GM12878 (cell line): ENCODE results near the gene ZNF101. TPM values are rescaled to one million over a fixed set of nuclear protein-coding genes. Genes with fewer than 3 reads are reported as not detected.

Source experiments
- ATAC-seq: fragments of 200-7000 bp; cut with Tn5 transposase; 3 replicates; pipeline ENCODE4 v1.9.1; 2020; ENCODE audit warnings: mild to moderate bottlenecking, moderate library complexity
- BruUV-seq: library from RNA; stranded (reverse); fragments of 400-500 nt; replicated peaks from 2 replicates; lab custom pipeline; 2021; lab: Mats Ljungman, UMichigan
- CTCF ChIA-PET: fragments of 300-600 bp; sonication (Branson Sonifier 250); formaldehyde crosslinking; extraction: SDS; loops from one replicate; lab custom pipeline; 2021; ENCODE audit warnings: inconsistent platforms; lab: Yijun Ruan, JAX
- POLR2A ChIA-PET: fragments of 350-600 bp; formaldehyde crosslinking; extraction: SDS; loops from one replicate; lab custom pipeline; 2021; ENCODE audit warnings: inconsistent platforms; lab: Charles Lee
- RAD21 ChIA-PET: fragments of 300-600 bp; sonication (Branson Sonifier 250); formaldehyde crosslinking; loops from one replicate; lab custom pipeline; 2023; ENCODE audit warnings: antibody characterized with exemption; ENCODE audit not compliant: unreplicated experiment; lab: Charles Lee
- SMC1A ChIA-PET: fragments of 300-600 bp; sonication (Branson Sonifier 250); formaldehyde crosslinking; loops from one replicate; lab custom pipeline; 2023; ENCODE audit not compliant: unreplicated experiment, uncharacterized antibody; lab: Charles Lee
- DNase-seq: peaks from one replicate; pipeline ENCODE4 v3.0.0-alpha.2; 2011; ENCODE audit warnings: low read depth, low spot score
- FAIRE-seq: peaks from 3 replicates; lab custom pipeline; 2011; peaks lifted over from hg19 to GRCh38; lab: Jason Lieb, UNC
- H2AFZ ChIP-seq: 2 replicates; pipeline ENCODE4 v1.6.0; 2011; ENCODE audit warnings: low read depth, low read length, control low read depth; ENCODE audit not compliant: control insufficient read depth
- H3K27ac ChIP-seq: 2 replicates; pipeline ENCODE4 v1.5.1; 2011; ENCODE audit warnings: control low read depth; ENCODE audit not compliant: control insufficient read depth, insufficient read depth
- H3K27me3 ChIP-seq, 2 experiments: replicated peaks in 1 of 2; 2 replicates each; pipeline versions ENCODE4 v1.6.0 to v1.6.1; 2011; ENCODE audit warnings: low read length in 1 of 2; ENCODE audit not compliant: control insufficient read depth in 2 of 2, insufficient read depth in 2 of 2
- H3K36me3 ChIP-seq, 2 experiments: 2 replicates each; pipeline ENCODE4 v1.5.1; 2011; ENCODE audit warnings: low read length in 1 of 2; ENCODE audit not compliant: control insufficient read depth in 2 of 2, insufficient read depth in 2 of 2
- H3K4me1 ChIP-seq: 2 replicates; pipeline ENCODE4 v1.6.1; 2011; ENCODE audit warnings: mild to moderate bottlenecking, low read length, moderate library complexity, mixed read lengths; ENCODE audit not compliant: control insufficient read depth, insufficient read depth
- H3K4me2 ChIP-seq: 2 replicates; pipeline ENCODE4 v1.6.0; 2011; ENCODE audit warnings: control low read depth; ENCODE audit not compliant: control insufficient read depth, insufficient read depth
- H3K4me3 ChIP-seq: fragments of 200-600 bp; sonication (generic); 2 replicates; pipeline ENCODE4 v1.5.1; 2016
- H3K79me2 ChIP-seq: 2 replicates; pipeline ENCODE4 v1.6.0; 2011; ENCODE audit warnings: low read length; ENCODE audit not compliant: control insufficient read depth, insufficient read depth
- H3K9ac ChIP-seq: 2 replicates; pipeline ENCODE4 v1.8.0; 2011; ENCODE audit warnings: low read length, control low read depth, mixed read lengths; ENCODE audit not compliant: control insufficient read depth, insufficient read depth
- H3K9me3 ChIP-seq: replicated peaks from 3 replicates; pipeline ENCODE4 v1.5.1; 2011; ENCODE audit warnings: mild to moderate bottlenecking, low read length; ENCODE audit not compliant: control insufficient read depth, insufficient read depth
- H4K20me1 ChIP-seq: 2 replicates; pipeline ENCODE4 v1.6.0; 2011; ENCODE audit not compliant: control insufficient read depth, insufficient read depth
- BHLHE40 ChIP-seq, 2 experiments: fragments of 450-650 bp in 1 of 2; IDR thresholded peaks; 2 replicates each; pipeline ENCODE4 v1.6.1; 2011 to 2017; ENCODE audit warnings: low read depth in 2 of 2, borderline replicate concordance in 1 of 2, improper control_type of control experiment in 1 of 2, low read length in 1 of 2, mild to moderate bottlenecking in 1 of 2
- BMI1 ChIP-seq: fragments of 450-650 bp; IDR thresholded peaks from 2 replicates; pipeline ENCODE4 v1.6.1; 2016; ENCODE audit warnings: mild to moderate bottlenecking, moderate library complexity, borderline replicate concordance
- HDAC6 ChIP-seq: fragments of 200-600 bp; sonication (generic); IDR thresholded peaks from one replicate; pipeline ENCODE4 v1.8.0; 2017; ENCODE audit warnings: antibody characterized with exemption; ENCODE audit not compliant: unreplicated experiment
- IKZF1 ChIP-seq: fragments of 450-650 bp; conservative IDR thresholded peaks from 2 replicates; pipeline ENCODE4 v1.6.1; 2017; ENCODE audit warnings: antibody characterized with exemption, mild to moderate bottlenecking
- IRF4 ChIP-seq: IDR thresholded peaks from 2 replicates; pipeline ENCODE4 v1.6.1; 2011; ENCODE audit warnings: low read depth, low read length
- MTA3 ChIP-seq: IDR thresholded peaks from 2 replicates; pipeline ENCODE4 v1.6.1; 2012; ENCODE audit warnings: low read length, inconsistent platforms, borderline replicate concordance
- MYB ChIP-seq: fragments of 150-350 bp; IDR thresholded peaks from 2 replicates; pipeline ENCODE4 v1.6.1; 2014; ENCODE audit warnings: mild to moderate bottlenecking, low read depth, low read length, borderline replicate concordance
- RB1 ChIP-seq: fragments of 450-650 bp; formaldehyde crosslinking; IDR thresholded peaks from 2 replicates; pipeline ENCODE4 v1.6.1; 2017; ENCODE audit warnings: mild to moderate bottlenecking, borderline replicate concordance
- SRF ChIP-seq, 2 experiments: IDR thresholded peaks; 2 replicates each; pipeline ENCODE4 v1.6.1; 2011; ENCODE audit warnings: low read depth in 2 of 2, low read length in 2 of 2, mild to moderate bottlenecking in 1 of 2, moderate library complexity in 1 of 2
- TBL1XR1 ChIP-seq: IDR thresholded peaks from 2 replicates; pipeline ENCODE4 v1.6.1; 2012; ENCODE audit warnings: low read depth, low read length, improper control_type of control experiment
- ZSCAN29 ChIP-seq: fragments of 450-650 bp; IDR thresholded peaks from 2 replicates; pipeline ENCODE4 v1.6.1; 2017; ENCODE audit warnings: mild to moderate bottlenecking, moderate library complexity
- WGBS: methylation state at CpG from one replicate; pipeline ENCODE4 v1.1.6; 2016; ENCODE audit warnings: low lambda C conversion rate; ENCODE audit not compliant: insufficient replicate concordance, insufficient coverage; ENCODE audit errors: missing lambda C conversion rate; 5-methylcytosine and 5-hydroxymethylcytosine counted together
- in situ Hi-C: fragments of 300-500 bp; cut with MboI; formaldehyde crosslinking; loops from 9 replicates; pipeline ENCODE4 v1.14.3; 2018; ENCODE audit warnings: mixed read lengths
- intact Hi-C: fragments of 100-400 bp; cut with micrococcal nuclease; formaldehyde crosslinking; loops from one replicate; pipeline ENCODE4 v1.14.2; 2022; ENCODE audit not compliant: unreplicated experiment
- polyA plus RNA-seq, 11 experiments: library from polyadenylated mRNA; depleted of rRNA in 4 of 11; unstranded in 6 of 11; stranded (reverse) in 5 of 11; fragments of >200 nt; fragmentation: Nextera tagmentation in 4 of 11; fragmentation: Illumina TruSeq in 1 of 11; extraction: Ambion mirVana in 4 of 11; extraction: Trizol in 1 of 11; gene quantifications; 1 replicate in 1 of 11; 2 replicates in 10 of 11; pipeline versions ENCODE4 v1.2.1 to v1.2.3, GENCODE V29; 2011 to 2016; ENCODE audit warnings: inconsistent platforms in 2 of 11, missing spikeins in 2 of 11, low read depth in 1 of 11
- total RNA-seq, 4 experiments: library from RNA; depleted of rRNA in 3 of 4; stranded (reverse); fragments of >200 nt in 3 of 4; fragmentation: Illumina TruSeq in 1 of 4; extraction: Trizol in 1 of 4; gene quantifications; 2 replicates each; pipeline versions ENCODE4 v1.2.1 to v1.2.3, GENCODE V29; 2013 to 2021
- TF ChIP-seq, protein P1 (sequence below): IDR thresholded peaks from 2 replicates; pipeline ENCODE4 v1.6.1; 2012; ENCODE audit warnings: mild to moderate bottlenecking, low read depth, low read length
- TF ChIP-seq, protein P2 (sequence below): fragments of 150-350 bp; IDR thresholded peaks from 2 replicates; pipeline ENCODE4 v1.6.1; 2014; ENCODE audit warnings: mild to moderate bottlenecking, low read depth, low read length
- TF ChIP-seq, protein P3 (sequence below): fragments of 450-650 bp; IDR thresholded peaks from 2 replicates; pipeline ENCODE4 v1.6.1; 2017; ENCODE audit warnings: antibody characterized with exemption, mild to moderate bottlenecking, moderate library complexity
- TF ChIP-seq, protein P4 (sequence below): IDR thresholded peaks from 2 replicates; pipeline ENCODE4 v1.6.1; 2011; ENCODE audit warnings: low read depth, mild to moderate bottlenecking, low read length, moderate library complexity, borderline replicate concordance; ENCODE audit errors: extremely low read depth

Gene ZNF101
- total and polyA plus RNA-seq, 10 of the 15 experiments (the other 5 are each of a cell fraction or from before 2014, with no cell fraction given) = 15.2 to 40.5 (median 19.8) TPM

DNA sequence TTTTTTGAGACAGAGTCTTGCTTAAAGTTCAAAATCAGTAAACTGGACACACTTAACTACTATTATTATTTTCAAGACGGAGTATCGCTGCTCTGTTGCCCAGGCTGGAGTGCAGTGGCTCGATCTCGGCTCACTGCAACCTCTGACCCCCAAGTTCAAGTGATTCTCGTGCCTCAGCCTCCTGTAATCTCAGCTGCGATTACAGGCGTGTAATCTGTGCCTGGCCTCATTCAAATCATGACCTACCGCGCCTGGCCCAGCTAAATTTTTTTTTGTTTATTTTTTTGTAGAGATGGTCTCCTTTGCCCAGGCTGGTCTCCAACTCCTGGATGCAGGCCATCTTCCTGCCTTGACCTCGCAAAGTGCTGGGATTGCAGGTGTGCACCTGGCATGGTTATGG, 23.0 kb downstream of the ZNF101 start:
- H3K36me3 ChIP-seq = no peaks in the 10 kb centered on the region
- intact Hi-C loops (no loop called here), in situ Hi-C loops (no loop called here)
- ChIA-PET POLR2A (no interaction called here), SMC1A (no interaction called here), CTCF (no interaction called here), RAD21 (no interaction called here)
- 83% methylated on average over 10 of the region's 10 CpGs for WGBS
- no peak overlapping the region for H3K9ac ChIP-seq
- H3K79me2 ChIP-seq = no peaks in the 10 kb centered on the region
- H4K20me1 ChIP-seq = no peaks in the 10 kb centered on the region
- H3K4me2 ChIP-seq = no peak overlapping the region
- BruUV-seq = no TSS peak
- DNase-seq (no peak), FAIRE-seq (no peak), ATAC-seq (no peak)
- H3K27me3 ChIP-seq = no peaks in the 10 kb centered on the region
- H3K9me3 ChIP-seq = no peaks in the 10 kb centered on the region; the same call in 1 of the 3 replicates
- no peak overlapping the region for H2AFZ ChIP-seq
- no peak overlapping the region for H3K27ac ChIP-seq
- H3K4me3 ChIP-seq = no peak overlapping the region
- H3K4me1 ChIP-seq = no peaks in the 10 kb centered on the region
- TF ChIP-seq, protein P1, sequence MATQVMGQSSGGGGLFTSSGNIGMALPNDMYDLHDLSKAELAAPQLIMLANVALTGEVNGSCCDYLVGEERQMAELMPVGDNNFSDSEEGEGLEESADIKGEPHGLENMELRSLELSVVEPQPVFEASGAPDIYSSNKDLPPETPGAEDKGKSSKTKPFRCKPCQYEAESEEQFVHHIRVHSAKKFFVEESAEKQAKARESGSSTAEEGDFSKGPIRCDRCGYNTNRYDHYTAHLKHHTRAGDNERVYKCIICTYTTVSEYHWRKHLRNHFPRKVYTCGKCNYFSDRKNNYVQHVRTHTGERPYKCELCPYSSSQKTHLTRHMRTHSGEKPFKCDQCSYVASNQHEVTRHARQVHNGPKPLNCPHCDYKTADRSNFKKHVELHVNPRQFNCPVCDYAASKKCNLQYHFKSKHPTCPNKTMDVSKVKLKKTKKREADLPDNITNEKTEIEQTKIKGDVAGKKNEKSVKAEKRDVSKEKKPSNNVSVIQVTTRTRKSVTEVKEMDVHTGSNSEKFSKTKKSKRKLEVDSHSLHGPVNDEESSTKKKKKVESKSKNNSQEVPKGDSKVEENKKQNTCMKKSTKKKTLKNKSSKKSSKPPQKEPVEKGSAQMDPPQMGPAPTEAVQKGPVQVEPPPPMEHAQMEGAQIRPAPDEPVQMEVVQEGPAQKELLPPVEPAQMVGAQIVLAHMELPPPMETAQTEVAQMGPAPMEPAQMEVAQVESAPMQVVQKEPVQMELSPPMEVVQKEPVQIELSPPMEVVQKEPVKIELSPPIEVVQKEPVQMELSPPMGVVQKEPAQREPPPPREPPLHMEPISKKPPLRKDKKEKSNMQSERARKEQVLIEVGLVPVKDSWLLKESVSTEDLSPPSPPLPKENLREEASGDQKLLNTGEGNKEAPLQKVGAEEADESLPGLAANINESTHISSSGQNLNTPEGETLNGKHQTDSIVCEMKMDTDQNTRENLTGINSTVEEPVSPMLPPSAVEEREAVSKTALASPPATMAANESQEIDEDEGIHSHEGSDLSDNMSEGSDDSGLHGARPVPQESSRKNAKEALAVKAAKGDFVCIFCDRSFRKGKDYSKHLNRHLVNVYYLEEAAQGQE = no peak
- TF ChIP-seq BMI1 (no peak), HDAC6 (no peak), TBL1XR1 (no peak), MTA3 (no peak), SRF (IDR thresholded peaks at IDR 0.05; ENCODE audit: low read depth in 2 of 2, low read length in 2 of 2) (no peak), MYB (no peak), IRF4 (no peak), ZSCAN29 (no peak), BHLHE40 (IDR thresholded peaks at IDR 0.05; ENCODE audit: borderline replicate concordance in 1 of 2, low read depth in 2 of 2, low read length in 1 of 2) (no peak), RB1 (no peak), IKZF1 (no peak)
- TF ChIP-seq, protein P2, sequence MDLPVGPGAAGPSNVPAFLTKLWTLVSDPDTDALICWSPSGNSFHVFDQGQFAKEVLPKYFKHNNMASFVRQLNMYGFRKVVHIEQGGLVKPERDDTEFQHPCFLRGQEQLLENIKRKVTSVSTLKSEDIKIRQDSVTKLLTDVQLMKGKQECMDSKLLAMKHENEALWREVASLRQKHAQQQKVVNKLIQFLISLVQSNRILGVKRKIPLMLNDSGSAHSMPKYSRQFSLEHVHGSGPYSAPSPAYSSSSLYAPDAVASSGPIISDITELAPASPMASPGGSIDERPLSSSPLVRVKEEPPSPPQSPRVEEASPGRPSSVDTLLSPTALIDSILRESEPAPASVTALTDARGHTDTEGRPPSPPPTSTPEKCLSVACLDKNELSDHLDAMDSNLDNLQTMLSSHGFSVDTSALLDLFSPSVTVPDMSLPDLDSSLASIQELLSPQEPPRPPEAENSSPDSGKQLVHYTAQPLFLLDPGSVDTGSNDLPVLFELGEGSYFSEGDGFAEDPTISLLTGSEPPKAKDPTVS = no peak
- TF ChIP-seq, protein P3, sequence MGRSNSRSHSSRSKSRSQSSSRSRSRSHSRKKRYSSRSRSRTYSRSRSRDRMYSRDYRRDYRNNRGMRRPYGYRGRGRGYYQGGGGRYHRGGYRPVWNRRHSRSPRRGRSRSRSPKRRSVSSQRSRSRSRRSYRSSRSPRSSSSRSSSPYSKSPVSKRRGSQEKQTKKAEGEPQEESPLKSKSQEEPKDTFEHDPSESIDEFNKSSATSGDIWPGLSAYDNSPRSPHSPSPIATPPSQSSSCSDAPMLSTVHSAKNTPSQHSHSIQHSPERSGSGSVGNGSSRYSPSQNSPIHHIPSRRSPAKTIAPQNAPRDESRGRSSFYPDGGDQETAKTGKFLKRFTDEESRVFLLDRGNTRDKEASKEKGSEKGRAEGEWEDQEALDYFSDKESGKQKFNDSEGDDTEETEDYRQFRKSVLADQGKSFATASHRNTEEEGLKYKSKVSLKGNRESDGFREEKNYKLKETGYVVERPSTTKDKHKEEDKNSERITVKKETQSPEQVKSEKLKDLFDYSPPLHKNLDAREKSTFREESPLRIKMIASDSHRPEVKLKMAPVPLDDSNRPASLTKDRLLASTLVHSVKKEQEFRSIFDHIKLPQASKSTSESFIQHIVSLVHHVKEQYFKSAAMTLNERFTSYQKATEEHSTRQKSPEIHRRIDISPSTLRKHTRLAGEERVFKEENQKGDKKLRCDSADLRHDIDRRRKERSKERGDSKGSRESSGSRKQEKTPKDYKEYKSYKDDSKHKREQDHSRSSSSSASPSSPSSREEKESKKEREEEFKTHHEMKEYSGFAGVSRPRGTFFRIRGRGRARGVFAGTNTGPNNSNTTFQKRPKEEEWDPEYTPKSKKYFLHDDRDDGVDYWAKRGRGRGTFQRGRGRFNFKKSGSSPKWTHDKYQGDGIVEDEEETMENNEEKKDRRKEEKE = no peak
- TF ChIP-seq, protein P4, sequence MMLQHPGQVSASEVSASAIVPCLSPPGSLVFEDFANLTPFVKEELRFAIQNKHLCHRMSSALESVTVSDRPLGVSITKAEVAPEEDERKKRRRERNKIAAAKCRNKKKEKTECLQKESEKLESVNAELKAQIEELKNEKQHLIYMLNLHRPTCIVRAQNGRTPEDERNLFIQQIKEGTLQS = no peak
